Measurements from ENCODE around the gene NXN.

Gene NXN

DNA sequence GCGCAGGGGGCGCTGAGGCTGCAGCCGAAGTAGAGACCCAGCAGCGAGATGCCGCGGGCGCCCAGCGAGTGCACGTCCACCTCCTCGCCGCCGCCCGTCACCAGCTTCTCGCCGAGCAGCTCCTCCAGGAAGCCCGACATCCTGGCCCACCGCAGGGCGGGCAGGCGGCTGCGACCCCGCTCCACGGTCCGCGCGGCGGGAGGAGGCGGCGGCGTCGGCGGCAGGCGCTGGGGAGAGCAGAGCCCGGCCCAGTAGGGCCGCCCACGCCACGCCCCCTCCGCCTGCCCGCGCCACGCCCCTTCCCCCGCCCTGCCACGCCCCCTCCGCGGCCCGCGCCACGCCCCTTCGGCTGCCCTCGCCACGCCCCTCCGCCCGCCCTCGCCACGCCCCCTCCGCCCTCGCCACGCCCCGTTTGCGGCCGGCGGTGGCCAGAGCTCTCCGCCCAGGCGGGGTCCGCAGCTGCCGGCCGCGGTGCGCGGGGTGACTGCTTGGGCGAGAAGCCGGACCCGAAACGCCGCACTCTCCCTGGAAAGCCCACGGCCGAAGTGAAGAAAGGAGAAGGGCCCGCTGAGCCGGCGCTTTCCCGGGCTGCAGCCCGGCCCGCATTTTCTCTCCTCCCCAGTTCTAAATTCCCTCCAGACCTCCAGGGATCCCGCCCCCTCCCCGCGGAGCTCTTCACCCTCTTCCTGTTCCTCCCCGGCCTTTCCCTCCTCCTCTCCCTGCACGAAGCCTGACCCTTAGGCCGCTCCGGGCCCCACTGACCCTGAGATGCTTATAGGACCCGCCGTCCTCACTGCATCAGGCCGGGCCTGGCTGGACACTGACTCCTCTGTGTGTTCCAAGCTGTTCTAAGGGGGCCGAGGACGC lies at the start of gene NXN:
Gene NXN (minus strand): TSS at position 238 of the 867 bp plus-strand sequence.
- peak; percentile 21 for DNase-seq

DNA sequence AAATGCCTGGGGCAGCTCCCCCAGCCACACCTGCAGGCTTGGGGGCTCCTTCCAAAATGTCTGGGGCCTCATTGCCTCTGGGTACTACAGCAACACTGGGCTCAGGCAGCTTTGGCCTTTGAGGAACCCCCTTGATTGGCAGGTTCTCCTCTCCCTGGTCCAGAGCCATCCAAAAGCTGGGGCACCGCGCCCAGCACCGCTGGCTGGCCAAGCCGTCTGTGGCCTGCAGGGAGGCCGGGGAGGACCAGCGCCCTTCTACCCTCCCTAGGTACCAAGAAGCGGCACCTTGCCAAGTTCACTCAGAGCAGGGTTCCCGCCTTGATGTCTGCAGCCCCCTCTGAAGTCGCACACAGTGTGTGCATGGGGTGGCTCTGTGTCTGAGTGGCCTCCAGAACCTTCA lies 47.5 kb upstream of the NXN start:
- no peak for DNase-seq

DNA sequence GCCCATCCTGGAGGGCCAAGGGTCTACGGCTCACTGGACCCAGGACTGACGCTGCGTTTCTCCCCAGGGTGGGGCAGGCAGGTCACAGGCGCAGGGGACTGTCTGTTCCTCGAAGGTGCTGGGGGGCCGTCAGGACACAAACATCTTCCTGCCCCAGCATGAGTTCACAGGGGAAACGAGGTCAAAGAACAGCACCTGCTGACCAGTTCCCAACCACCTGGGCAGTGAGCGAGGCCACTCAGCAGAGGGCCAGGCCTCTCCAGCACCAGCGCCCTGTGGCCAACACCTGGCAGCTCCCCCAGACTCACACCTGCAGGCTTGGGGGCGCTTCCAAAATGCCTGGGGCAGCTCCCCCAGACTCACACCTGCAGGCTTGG lies 47.0 kb upstream of the NXN start:
- no peak for DNase-seq

DNA sequence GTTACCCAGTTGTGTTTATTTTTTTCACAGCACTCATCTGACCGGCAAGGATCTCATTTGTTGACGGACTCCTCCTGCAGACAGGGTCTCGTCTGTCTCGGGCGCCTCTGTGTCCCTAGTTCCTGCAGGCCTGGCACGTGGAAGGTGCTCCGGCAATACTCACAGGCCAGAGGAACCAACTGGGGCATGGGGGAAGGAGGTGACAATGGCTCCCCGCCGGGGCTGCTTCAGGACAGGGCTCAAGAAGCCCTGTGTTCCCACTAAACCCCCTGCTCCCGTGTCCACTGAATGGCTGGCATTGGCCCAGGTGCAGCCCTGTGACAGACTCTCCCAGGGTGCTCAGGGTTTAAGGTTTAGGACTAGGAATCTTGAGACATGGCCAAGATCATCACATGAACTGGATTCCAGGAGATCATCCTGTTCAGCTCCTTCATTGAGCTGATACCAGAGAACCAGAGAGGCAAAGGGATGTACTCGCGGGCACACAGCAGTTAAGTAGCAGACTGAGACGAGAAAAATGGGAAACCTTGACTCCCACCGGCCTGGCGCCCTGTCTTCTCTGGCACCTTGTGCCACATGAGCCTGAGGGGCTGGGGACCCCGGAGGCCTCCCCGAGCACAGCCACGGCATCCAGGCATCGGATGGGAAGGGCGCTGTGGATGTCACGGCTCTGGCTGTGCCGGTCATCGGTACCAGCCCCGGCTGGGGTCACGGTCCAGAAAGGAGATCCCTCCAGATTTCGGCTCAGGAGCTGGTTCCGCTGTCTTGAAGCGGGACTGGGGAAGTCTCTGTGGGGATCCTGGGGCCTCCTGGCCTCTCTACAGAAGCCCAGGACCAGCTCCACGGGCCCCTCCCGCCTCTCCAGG lies 46.4 kb upstream of the NXN start:
- no peak for DNase-seq

DNA sequence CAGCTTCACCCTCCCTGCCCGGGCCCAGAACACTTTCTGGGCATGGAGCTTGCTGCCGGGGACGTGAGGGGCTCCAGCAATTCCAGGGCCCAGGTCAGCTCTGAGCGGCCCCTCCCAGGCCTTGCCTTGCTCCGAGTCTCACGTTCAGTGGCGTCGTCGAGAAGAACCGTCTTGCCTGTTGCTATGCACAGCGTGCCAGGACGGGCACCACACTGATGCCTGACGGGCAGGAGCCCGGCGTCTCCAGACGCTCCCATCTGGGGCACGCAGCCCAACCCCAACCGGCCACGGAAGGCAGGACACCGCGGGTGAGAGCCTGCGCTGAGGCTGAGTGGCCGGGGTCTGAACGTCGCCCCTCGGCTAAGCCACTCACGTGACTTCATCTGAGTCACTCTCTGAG lies 44.5 kb upstream of the NXN start:
- no peak for DNase-seq

DNA sequence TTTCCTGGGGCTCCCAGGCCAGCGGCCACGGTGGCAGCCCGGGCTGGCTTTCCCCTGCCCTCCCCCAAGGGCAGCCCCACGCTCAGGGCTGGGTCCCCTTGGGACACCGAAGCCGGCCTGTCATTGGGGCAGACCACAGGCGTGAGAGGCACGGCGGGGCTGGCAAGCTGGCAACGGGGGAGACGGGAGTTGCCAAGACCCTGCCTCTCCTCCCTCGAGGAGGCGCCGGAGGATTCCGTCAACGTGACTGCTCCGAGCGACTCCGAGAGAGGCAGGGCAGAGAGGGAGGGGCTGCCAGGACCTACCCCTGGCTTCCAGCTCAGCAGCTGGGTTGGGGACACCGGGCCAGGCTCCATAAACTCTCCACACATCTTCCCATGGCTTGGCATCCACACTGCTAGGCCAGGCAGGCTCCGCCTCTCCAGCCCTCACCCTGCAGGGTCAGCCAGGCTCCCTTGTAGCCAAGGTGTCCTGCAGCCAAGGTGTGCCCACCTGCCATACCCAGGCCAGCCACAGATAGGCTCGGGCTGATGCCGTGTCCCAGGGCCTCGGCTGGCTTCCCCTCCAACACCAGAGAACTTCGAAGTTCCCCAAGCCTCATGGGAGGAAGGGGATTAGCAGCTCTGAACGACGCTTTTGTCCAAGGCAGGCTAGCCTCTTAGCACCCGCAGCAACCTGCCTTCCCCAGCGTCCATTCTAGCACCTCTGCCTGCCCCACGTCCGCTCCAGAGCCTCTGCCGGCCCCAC lies 42.9 kb upstream of the NXN start:
- DNase-seq: no peak

DNA sequence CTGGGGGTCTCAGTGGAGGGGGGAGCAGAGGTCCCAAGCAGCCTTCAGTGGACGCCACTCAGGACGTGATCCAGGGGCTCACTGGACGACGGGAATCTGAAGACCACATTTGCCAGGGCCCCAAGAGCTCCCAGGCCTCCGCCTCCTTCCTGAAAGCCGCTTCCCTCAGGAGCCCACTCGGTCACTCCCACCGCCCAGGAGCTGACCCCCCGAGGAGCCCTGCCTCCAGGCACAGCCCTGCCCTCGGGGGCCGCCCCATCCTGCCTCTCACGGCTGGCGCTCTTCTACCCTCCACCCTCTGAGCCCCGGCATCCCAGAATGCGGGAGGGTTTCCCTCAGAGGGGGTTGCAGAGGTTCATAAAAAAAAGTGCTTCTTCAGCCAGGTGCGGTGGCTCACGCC lies 41.6 kb upstream of the NXN start:
- DNase-seq: no peak

DNA sequence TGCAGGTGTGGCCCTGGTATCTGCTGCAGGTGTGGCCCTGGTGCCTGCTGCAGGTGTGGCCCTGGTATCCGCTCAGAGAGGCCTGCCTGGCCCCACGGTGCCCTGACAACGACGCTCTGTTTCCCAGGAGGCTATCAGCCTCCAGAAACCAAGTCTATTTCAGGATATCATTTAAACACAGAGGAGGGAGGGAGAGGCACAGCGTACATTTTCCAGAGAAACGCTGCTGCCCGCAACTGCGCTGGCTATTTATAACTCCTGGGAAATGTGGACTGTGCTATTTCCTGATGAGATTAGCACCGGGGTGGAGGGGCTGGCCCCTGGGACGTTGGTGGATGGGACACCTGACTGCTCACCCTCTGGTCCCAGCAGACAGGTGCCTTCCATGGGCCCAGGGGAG lies 39.9 kb upstream of the NXN start:
- no peak for DNase-seq

DNA sequence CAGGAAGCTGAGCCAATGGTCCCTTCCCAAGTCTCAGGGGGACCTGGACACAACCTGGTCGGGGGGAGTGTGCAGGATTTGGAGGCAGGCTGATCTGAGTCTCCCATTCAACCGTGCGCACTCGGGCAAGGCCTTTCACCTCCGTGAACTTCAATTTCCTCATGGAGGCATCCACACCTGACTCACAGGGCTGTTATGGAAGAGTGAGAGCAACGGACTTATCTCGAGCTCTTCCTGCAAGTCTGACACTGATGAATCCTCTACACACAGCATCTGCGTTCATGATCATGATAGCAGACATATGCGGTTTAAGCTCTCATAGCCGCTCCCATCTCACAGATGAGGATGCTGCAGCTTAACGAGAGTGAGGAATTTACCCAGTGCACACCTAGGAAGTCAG lies 39.0 kb upstream of the NXN start:
- DNase-seq: no peak

DNA sequence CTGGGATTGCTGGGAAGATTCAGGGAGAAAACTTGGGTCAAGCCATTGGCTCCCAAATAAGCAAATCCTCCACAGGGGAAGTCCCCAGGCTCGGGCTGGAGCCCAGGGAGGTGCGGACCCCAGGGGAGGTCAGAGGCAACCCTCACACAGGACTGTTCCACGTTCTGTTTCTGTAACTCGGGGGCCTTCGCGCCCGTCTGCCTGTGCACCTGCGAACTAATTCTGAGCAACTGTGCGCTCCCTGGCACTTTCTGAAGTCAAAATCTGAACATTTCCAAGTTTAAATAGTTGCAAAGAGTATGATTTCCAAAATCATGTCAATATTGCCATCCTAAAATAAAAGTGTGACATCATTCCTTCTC lies 34.1 kb upstream of the NXN start:
- no peak for DNase-seq

DNA sequence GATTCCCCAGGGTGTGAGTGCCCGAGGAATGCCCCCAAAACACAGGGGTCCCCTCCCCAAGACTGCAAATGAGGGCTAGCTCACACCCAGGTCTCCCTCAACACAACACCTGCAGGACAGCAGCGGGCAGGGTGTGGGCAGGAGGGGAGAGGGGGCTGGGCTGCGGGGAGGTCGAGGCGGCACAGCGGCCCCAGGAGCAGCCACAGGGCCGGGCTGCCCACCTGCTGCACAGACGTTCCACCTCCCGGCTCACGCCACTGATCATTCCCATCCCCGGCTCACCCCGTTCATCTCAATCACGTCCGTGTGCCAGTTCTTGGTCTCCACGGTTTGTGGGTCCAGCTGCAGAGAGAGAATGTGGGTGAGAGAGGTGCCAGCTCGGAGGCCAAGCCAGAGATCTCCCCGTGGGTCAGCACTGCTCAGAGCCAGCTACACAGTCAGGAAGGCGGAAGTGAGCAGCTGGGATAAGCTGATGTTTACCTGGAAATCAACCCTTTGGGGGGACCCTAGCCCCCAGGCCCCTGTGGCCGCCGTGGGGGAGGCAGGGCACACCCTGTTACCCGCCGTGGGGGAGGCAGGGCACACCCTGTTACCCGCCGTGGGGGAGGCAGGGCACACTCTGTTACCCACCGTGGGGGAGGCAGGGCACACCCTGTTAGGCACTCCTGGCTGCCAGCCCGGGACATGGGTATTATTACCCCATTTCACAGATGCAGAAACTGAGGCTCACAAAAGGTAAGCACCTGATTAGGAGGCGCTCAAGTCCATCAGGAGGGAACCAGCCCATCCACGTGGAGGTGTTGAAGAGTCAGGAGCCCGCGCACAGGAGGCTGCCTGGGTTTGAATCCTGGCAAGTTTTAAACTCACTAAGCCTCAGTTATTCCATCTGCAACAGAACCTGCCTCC lies 33.5 kb upstream of the NXN start:
- DNase-seq: no peak

DNA sequence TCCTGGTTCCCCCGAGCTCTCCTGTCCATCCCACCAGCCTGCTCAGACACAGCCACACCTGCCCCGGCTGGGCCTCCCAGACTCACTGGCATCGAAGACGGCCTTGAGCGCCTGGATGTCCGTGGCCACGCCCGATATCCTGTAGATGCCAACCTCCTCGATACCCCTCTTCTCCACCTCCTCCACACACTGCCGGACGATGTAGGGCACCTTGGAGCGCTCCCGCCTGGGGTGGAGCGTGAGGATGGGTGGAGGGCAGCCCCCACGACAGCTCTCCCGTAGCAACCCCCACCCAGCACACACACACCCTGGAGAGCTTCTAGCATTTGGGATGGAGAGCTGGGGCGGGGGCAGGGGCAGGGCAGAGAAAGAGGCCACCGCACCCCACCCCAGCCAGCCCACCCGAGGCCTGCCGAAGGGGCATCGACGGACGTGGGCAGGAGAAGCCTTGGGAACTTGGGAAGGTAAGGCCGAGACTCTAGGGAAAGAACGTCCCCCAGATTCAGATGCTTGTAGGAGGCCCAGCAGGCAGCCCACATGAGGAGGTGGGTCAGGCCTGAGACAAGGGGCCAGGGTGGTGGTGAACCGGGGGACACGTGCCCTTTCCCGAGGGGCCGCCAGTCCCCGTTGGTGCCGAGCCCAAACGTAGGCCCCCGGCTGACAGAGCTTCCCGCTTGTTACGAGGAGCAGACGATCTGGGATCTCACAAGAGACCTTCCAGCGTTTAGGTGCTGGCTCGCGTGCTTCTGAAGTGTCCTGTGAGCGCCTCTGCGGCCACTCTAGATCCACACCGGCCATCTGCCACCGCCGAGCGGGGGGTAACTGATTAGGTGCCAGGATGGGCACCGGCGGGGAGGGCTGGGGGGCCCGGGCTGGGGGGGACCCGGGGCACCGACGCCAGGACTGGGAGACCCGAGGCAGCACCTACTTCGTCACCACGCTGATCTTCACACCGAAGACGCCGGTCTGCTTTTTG lies 32.5 kb upstream of the NXN start:
- no peak for DNase-seq

DNA sequence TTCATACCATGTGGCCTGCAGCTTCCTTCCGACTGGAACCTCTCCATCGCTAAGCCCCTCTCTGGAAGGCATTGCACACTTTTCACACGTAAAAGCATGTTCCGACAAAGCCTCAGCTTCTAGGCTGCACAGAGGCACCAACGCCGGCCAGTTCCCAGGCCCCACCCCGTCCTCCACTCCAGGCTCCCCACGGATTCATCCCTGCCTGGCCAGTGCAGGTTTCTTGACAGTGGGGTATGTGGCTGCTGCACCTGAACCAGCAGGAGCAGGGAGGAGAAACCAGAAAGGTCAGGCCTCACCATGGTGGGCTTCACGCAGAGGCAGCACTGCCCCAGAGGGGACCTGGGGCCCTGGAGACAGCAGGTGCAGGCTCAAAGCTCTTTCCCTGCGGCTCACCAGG lies 31.6 kb upstream of the NXN start:
- no peak for DNase-seq

DNA sequence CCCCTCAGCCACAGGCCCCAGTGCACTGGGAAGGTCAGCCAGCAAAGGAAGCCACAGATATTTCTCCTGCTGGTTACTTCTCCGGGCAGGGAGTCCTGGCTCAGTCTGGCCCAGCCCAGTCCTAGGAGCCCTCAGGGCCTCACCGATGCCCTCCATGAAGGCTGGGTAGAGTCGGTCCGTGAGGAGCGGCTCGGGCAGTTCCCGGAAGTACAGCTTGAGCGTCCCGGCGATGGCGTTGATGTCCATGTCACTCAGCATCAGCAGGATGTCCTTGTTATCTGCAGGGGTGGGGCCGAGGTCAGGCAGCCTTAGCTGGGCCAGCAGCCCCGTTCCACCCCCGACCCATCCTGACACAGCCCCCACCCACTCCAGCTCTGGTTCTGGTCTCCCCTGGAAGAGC lies 31.0 kb upstream of the NXN start:
- DNase-seq: no peak

DNA sequence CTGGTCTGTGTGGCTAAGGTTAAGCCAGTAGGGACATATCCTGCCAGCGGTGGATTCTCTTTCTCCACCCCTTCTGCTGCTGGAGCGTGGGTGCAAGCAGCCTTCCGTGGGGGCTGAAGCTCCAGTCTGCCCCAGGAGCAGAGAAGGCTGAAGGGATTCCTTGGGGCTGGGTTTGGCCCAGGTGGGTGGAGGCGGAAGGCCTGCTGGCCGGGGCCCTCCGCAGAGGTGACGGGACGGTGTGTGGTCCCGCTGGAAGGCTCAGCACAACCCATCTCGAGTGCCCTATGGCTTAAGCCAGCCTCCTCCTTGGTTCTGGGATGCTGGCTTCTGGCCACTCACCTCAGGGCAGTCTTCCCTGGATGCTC lies 30.5 kb upstream of the NXN start:
- no peak for DNase-seq

DNA sequence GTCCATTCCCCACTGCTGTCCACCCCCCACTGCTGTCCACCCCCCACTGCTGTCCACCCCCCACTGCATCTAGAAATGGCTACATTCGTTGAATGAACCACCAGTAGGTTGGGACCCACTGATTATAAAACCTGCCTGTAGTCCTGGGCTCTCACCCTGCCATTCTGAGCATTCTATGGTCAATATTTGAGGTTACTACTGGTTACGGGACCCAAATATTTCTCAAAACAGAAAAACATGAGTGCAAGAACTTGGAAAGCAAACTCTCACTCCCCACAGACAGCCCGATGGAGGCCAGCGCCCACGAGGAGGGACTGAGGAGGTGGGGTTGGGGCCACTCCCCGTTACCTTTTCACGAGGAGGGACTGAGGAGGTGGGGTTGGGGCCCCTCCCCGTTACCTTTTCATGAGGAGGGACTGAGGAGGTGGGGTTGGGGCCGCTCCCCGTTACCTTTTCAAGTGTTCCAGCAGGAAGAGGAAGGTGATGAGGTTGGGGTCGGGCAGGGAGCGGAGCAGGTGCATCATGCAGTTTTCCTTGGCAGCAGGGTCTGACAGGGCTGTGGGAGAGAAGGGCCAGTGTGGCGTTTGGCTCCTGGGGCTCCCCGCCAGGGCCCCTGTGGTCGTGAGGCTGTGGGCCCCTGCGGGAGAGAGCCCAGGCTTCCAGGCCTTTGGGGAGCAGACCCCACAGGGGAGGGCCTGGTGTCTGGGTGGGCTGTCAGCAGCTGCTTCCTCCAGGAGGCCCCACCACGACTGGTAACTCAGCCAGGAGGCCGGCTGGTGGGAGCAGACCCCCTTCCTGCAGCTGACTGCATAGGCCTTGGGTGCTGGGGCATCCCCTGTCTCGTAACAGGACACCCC lies 29.9 kb upstream of the NXN start:
- no peak for DNase-seq

DNA sequence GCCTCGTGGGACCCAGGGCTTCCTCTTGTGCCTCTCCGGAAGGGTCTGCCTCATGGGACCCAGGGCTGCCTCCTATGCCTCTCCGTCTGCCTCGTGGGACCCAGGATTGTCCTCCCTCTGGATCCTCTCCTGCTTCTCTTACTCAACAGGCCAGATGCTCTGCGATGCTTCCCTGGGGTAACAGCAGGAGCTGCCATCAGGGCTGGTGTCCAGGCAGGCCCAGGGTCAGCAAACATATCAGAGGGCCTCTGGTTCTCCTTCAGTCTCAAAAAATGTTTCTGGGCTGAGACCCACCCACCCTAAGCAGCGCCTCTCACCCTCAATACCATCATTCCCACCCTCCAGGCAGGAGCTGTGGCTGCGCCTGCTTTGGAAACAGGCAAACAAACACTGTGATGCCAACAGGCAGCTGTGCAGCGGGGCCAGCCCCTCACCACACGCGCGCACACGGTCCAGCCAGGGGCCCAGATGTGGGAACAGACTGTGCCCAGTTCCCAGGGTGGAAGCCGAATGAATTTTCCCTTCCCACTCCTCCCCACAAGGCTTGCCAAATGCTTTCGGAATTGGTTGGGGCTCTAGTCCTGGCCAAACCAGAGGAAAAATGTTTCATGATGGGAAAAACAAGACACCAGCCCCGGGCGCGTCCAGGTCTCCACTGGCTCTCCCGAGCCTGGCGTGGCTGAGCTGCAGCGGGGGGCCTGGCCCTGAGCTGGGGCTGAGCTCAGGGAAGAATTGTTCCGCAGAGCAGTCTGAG lies 28.6 kb upstream of the NXN start:
- no peak for DNase-seq

DNA sequence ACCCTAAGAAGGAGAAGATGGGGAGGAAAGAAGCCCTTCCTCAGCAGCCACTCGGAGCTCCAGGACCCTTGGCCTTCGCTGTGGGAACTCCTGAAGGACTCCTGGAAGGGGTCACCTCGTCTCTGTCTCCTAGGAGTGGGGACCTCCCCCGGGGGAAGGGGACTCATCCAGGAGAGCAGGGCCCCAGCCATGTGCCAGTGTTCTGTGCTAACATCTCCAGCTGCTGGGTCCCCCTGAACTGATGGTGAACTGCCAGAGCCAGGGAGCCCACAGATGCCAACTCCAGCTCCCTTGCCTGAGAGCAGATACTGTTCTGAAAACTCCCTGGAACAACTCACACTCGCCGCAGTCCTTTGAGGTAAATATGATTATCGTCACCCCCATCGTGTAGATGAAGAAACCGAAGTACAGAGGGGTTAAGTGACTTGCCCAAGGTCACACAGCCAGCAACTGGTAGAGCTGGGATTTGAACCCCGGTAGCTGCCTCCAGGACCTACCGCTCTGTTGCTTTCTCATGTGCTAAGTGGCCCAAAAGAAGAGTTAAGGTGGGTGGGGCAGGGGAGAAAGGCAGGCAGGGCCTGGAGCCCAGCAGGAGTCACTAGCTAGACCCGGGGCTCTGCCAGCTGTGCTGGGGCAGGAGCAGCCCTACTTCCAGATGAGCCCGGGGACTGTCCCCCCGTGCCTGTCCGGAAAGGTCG lies 27.9 kb upstream of the NXN start:
- DNase-seq: no peak

DNA sequence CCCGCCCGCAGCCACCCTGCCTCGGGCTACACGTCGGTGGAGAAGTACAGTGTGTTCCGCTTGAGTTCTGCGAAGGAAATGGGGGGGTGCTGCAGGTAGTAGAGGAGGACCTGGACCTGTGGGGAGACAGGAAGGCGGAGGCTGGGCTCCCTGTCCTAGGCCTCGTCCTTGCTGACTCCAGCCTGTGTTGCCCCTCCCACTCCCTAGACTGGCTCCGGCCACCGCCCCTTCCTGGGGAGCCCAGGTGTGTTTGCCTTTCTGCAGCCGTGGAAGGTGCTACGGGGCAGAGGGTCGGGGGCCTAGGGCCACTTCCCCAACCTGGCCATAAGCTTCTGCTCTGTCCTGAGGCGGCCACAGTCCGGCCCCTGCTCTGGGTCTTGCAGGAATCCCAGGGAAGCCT lies 26.5 kb upstream of the NXN start:
- no peak for DNase-seq

Measured in NCI-H1048 (cell line).